Aorta (tissue), 5 donors: ENCODE measurements around the gene ADH6. TPM values are rescaled to one million over a fixed set of nuclear protein-coding genes. Genes with fewer than 3 reads are reported as not detected.

Experiments
- ATAC-seq: fragments of 200-7000 bp; cut with Tn5 transposase; one replicate; pipeline ENCODE4 v1.9.1; 2022; ENCODE audit warnings: moderate library complexity; ENCODE audit not compliant: low FRiP score
- DNase-seq, 2 donors: peaks; one replicate each; pipeline ENCODE4 v3.0.0-alpha.2; 2020
- H3K27ac ChIP-seq, 2 donors: one replicate each; pipeline ENCODE4 v1.5.1; 2013; ENCODE audit warnings: low read length in 2 of 2, mild to moderate bottlenecking in 2 of 2, moderate library complexity in 2 of 2, control low read depth in 1 of 2, inconsistent platforms in 1 of 2, low read depth in 1 of 2
- H3K27me3 ChIP-seq, 2 donors: one replicate each; pipeline ENCODE4 v1.6.1; 2013; ENCODE audit warnings: control low read depth in 1 of 2, low read length in 1 of 2, mild to moderate bottlenecking in 1 of 2, moderate library complexity in 1 of 2; ENCODE audit not compliant: insufficient read depth in 2 of 2, control insufficient read depth in 1 of 2
- H3K36me3 ChIP-seq, 2 donors: one replicate each; pipeline ENCODE4 v1.6.1; 2013; ENCODE audit warnings: control low read depth in 1 of 2, low read length in 1 of 2, mild to moderate bottlenecking in 1 of 2; ENCODE audit not compliant: insufficient read depth in 2 of 2, control insufficient read depth in 1 of 2
- H3K4me1 ChIP-seq, 2 donors: one replicate each; pipeline ENCODE4 v1.6.1; 2013; ENCODE audit warnings: low read length in 2 of 2, control low read depth in 1 of 2, mild to moderate bottlenecking in 1 of 2, moderate library complexity in 1 of 2; ENCODE audit not compliant: insufficient read depth in 2 of 2, control insufficient read depth in 1 of 2
- H3K4me3 ChIP-seq, 2 donors: one replicate each; pipeline ENCODE4 v1.5.1; 2013; ENCODE audit warnings: low read length in 2 of 2, control low read depth in 1 of 2, mild to moderate bottlenecking in 1 of 2
- H3K9me3 ChIP-seq: one replicate; pipeline ENCODE4 v1.6.1; 2013; ENCODE audit warnings: mild to moderate bottlenecking, low read length; ENCODE audit not compliant: control insufficient read depth
- WGBS, 2 donors: extraction: QIAGEN DNeasy Blood & Tissue Kit; methylation state at CpG; one replicate each; pipeline ENCODE4 v1.1.7; 2013; 5-methylcytosine and 5-hydroxymethylcytosine counted together
- intact Hi-C, 2 donors: fragments of 100-400 bp; cut with DNase I; formaldehyde crosslinking; loops; one replicate each; pipeline versions ENCODE4 v1.14.2 to v1.15.0; 2022
- polyA plus RNA-seq, 2 donors: library from polyadenylated mRNA; stranded (reverse); fragments of 200-250 nt; gene quantifications; one replicate each; pipeline ENCODE4 v1.2.3, GENCODE V29; 2013
- total RNA-seq, 2 donors: library from RNA; stranded (reverse); fragmentation: NEBNext Ultra II Directional; extraction: Animal tissue kit (Norgen Biotek cat#: 25700); gene quantifications; one replicate each; pipeline ENCODE4 v1.2.1, GENCODE V29; 2021
- donor health status: healthy with polysubstance abuse.
- donor health status: Bipolar disorder and iron deficiency.
- donor health status: DM: no; HTN: no; CAD: no.
- donor health status: DM: no; HTN: no; CAD: no.
- donor health status: DM: yes; HTN: yes; CAD: no.

The ADH6 gene
- total and polyA plus RNA-seq, 4 donors, result 0.26 to 6.3 (median 0.60) TPM

GRCh38 chr4:99221980-99222379 is 2.9 kb upstream of the ADH6 start:
- no peaks in the 10 kb centered on the region for H3K9me3 ChIP-seq
- no peak overlapping the region for H3K27ac ChIP-seq
- intact Hi-C loops, result no loop called here
- 8 to 10% methylated on average over 1 of the region's 1 CpG for WGBS, 2 donors
- H3K4me1 ChIP-seq, result no peaks in the 10 kb centered on the region
- DNase-seq, result no peak
- H3K4me3 ChIP-seq, result no peak overlapping the region
- no peak for ATAC-seq
- no peaks in the 10 kb centered on the region for H3K27me3 ChIP-seq
- no peaks in the 10 kb centered on the region for H3K36me3 ChIP-seq

- Histone ChIP-seq H3K36me3 (no peaks in the 10 kb centered on the region), H3K27me3 (no peaks in the 10 kb centered on the region), H3K27ac (no peak overlapping the region), H3K4me3 (no peak overlapping the region), H3K9me3 (no peaks in the 10 kb centered on the region), H3K4me1 (no peaks in the 10 kb centered on the region)
- intact Hi-C loops, result no loop called here
- WGBS, 2 donors, result 79 to 84% methylated on average over 1 of the region's 1 CpG
- DNase-seq, result no peak
- ATAC-seq, result no peak
Measured at GRCh38 chr4:99219479-99219878, 433 bp upstream of the ADH6 start.

GRCh38 chr4:99215521-99215920 is 3.5 kb downstream of the ADH6 start:
- H3K27me3 ChIP-seq, result no peaks in the 10 kb centered on the region
- no peak for ATAC-seq
- H3K9me3 ChIP-seq, result no peaks in the 10 kb centered on the region
- DNase-seq, result no peak
- 92 to 94% methylated on average over 3 of the region's 3 CpGs for WGBS, 2 donors
- peaks cover 0 to 3% of the 10 kb centered on the region in 2 donors for H3K36me3 ChIP-seq
- H3K27ac ChIP-seq, result no peak overlapping the region
- intact Hi-C loops, result no loop called here
- no peaks in the 10 kb centered on the region for H3K4me1 ChIP-seq
- no peak overlapping the region for H3K4me3 ChIP-seq

- intact Hi-C loops, result no loop called here
- ATAC-seq, result no peak
- peaks cover 0 to 3% of the 10 kb centered on the region in 2 donors for H3K36me3 ChIP-seq
- peaks cover 2% of the 10 kb centered on the region in 2 donors for H3K4me1 ChIP-seq
- no peaks in the 10 kb centered on the region for H3K27me3 ChIP-seq
- H3K27ac ChIP-seq, result no peak overlapping the region
- H3K9me3 ChIP-seq, result no peaks in the 10 kb centered on the region
- DNase-seq, result no peak
- no peak overlapping the region for H3K4me3 ChIP-seq
Measured at GRCh38 chr4:99210789-99211188, 8.3 kb downstream of the ADH6 start.

- peak overlapping the region; percentile 47 to 78 for H3K27ac ChIP-seq
- ATAC-seq, result no peak
- peaks cover 0 to 3% of the 10 kb centered on the region in 2 donors for H3K36me3 ChIP-seq
- no peak overlapping the region for H3K4me3 ChIP-seq
- peaks cover 2 to 4% of the 10 kb centered on the region in 2 donors for H3K4me1 ChIP-seq
- WGBS, 2 donors, result 52 to 53% methylated on average over 1 of the region's 1 CpG
- intact Hi-C loops, result loop anchor here (2.0 to 10.0 kb wide), 7 partner anchors 33 to 195 kb away; partner anchors contain the start of gene ADH5 (in 1 of the 2)
- no peaks in the 10 kb centered on the region for H3K9me3 ChIP-seq
- no peak for DNase-seq
- H3K27me3 ChIP-seq, result no peaks in the 10 kb centered on the region
Measured at GRCh38 chr4:99209671-99210070, 9.4 kb downstream of the ADH6 start.

GRCh38 chr4:99208719-99209075 is 10.3 kb downstream of the ADH6 start:
- Histone ChIP-seq H3K9me3 (no peaks in the 10 kb centered on the region), H3K4me1 (peaks cover 2 to 4% of the 10 kb centered on the region in 2 donors), H3K27me3 (no peaks in the 10 kb centered on the region), H3K4me3 (no peak overlapping the region), H3K36me3 (peaks cover 0 to 3% of the 10 kb centered on the region in 2 donors), H3K27ac (peak overlapping the region; percentile 90 to 94)
- DNase-seq (no peak), ATAC-seq (no peak)
- intact Hi-C loops, result loop anchor here (2.0 to 10.0 kb wide), 7 partner anchors 34 to 196 kb away; partner anchors contain the start of gene ADH5 (in 1 of the 2)
- WGBS, 2 donors, result 29 to 30% methylated on average over 2 of the region's 2 CpGs

- Histone ChIP-seq H3K36me3 (no peaks in the 10 kb centered on the region), H3K4me1 (peaks cover 2 to 4% of the 10 kb centered on the region in 2 donors), H3K9me3 (no peaks in the 10 kb centered on the region), H3K27ac (peak overlapping the region; percentile 90 to 94), H3K27me3 (no peaks in the 10 kb centered on the region), H3K4me3 (no peak overlapping the region)
- intact Hi-C loops, result loop anchor here (2.0 to 10.0 kb wide), 7 partner anchors 34 to 197 kb away; partner anchors contain the start of gene ADH5 (in 1 of the 2)
- WGBS, 2 donors, result 1 to 4% methylated on average over 10 of the region's 10 CpGs
- peak; percentile 34 for ATAC-seq
- no peak for DNase-seq
Measured at GRCh38 chr4:99207911-99208718, 10.9 kb downstream of the ADH6 start.

GRCh38 chr4:99207069-99207743 is 11.8 kb downstream of the ADH6 start:
- Histone ChIP-seq H3K9me3 (no peaks in the 10 kb centered on the region), H3K4me3 (no peak overlapping the region), H3K27ac (peak overlapping the region; percentile 7 to 83), H3K4me1 (peaks cover 2 to 4% of the 10 kb centered on the region in 2 donors), H3K36me3 (no peaks in the 10 kb centered on the region), H3K27me3 (no peaks in the 10 kb centered on the region)
- ATAC-seq, result no peak
- no peak for DNase-seq
- intact Hi-C loops, result loop anchor here (2.0 to 10.0 kb wide), 6 partner anchors 35 to 198 kb away; partner anchors contain the start of gene ADH5 (in 1 of the 2)
- WGBS, 2 donors, result 65 to 78% methylated on average over 4 of the region's 4 CpGs
